ENCODE measurements around the gene SMPD2. TPM values are rescaled to one million over a fixed set of nuclear protein-coding genes. Genes with fewer than 3 reads are reported as not detected.

Gene SMPD2
- total RNA-seq, 2 donors from 2014 or later: 4.8 to 5.7 TPM

DNA sequence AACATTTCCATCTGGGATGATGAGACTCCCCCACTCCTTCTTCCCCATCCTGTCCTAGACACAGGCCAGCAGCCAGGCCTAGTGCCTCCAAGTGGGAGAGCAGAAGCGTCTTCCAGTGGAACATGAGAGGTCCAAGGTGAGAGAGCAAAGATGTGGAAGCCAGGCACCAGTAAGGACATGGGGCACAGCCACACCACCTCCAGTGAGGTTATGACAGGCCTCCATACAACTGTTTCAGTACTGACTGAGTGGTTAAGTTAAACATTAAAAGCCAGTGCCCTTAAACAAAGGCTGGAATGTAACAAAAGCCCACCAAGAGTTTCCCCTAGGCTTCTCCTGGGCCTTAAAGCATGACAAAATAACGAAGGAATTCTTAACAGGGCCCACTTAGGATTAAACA lies 37.2 kb downstream of the SMPD2 start:
- intact Hi-C loops (cut with DNase I): no loop called here
- ATAC-seq: no peak
- DNase-seq: no peak

DNA sequence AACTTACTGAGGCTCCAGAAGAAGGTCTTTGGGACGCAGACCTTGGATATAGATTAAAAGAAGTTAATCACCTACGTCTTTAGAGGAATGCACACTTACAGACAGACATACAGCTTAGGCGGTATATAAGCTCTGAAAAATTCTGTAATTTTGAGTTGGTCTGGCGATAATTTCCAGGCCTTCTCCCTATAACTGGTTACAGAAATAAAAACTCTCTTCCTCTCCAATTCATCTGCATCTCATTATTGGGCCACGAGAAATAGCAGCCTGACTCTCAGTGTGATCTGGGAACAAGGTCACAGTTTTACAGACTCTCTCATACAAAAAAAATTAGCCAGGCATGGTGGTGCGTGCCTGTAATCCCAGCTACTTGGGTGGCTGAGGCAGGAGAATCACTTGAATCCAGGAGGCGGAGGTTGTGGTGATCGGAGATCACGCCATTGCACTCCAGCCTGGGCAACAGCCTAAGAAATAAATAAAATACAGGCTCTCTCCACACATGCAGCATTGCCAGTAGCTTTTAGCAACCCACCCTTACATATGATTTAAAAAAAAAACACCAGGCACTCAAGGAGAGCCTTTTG lies 37.8 kb downstream of the SMPD2 start:
- no peak for DNase-seq
- intact Hi-C loops (cut with DNase I): no loop called here
- ATAC-seq: no peak

DNA sequence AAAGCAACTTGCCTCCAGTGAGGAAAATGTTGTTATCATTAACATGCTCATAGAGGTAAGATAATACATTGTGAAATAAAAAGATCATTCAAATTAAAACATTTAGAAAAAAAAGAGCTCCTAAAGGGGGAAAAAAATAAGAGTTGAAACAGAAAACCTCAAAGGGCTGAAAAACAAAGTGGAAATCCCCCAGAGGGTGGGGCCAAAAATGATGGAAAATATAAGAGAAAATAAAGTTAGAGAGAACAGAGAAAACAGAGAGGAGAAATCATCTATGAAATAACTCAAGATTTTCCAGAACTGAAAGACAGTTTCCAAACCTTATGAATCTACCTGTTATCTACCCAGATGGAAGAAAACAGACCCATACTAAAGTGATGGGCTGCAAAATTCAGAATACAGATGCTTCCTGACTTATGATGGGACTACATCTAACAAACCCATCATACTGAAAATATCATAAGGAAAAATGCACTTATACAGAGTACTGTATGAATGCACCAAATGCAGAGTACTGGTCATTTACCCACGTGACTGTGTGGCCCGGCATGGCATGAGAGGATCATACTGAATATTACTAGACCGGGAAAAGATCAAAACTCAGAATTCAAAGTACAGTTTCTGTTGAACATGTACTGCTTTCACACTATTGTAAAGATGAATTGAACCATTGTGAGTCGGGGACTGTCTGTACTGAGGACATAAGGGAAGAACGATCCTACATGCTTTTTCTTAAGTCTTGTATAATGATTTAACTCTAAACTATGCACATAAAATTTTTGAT lies 38.5 kb downstream of the SMPD2 start:
- no peak for ATAC-seq
- no peak for DNase-seq
- intact Hi-C loops (cut with DNase I): no loop called here

DNA sequence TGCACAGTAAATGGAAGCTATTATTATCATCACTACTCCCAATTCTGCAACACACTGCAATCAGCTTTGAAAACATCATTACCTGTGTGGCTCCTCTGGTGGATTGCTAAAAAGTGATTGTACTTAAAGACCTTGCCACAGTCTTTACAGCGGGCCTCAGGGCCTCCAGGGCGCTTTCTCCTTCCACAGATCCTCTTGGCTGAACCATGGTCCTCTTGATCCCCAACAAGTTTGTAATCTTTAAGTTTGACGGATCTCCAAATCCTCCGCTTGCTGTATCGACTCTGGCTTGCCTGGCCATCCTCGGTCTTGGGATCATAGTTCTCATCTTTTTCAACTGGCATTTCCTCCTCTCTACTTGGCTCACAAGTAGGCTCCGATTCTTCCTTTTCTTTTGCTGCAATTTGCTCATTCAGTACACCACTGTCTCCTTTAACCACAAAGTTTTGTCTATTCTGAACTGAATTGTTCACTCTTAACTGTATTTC lies 40.5 kb downstream of the SMPD2 start:
- ATAC-seq (no peak), DNase-seq (no peak)
- intact Hi-C loops (cut with DNase I): no loop called here

DNA sequence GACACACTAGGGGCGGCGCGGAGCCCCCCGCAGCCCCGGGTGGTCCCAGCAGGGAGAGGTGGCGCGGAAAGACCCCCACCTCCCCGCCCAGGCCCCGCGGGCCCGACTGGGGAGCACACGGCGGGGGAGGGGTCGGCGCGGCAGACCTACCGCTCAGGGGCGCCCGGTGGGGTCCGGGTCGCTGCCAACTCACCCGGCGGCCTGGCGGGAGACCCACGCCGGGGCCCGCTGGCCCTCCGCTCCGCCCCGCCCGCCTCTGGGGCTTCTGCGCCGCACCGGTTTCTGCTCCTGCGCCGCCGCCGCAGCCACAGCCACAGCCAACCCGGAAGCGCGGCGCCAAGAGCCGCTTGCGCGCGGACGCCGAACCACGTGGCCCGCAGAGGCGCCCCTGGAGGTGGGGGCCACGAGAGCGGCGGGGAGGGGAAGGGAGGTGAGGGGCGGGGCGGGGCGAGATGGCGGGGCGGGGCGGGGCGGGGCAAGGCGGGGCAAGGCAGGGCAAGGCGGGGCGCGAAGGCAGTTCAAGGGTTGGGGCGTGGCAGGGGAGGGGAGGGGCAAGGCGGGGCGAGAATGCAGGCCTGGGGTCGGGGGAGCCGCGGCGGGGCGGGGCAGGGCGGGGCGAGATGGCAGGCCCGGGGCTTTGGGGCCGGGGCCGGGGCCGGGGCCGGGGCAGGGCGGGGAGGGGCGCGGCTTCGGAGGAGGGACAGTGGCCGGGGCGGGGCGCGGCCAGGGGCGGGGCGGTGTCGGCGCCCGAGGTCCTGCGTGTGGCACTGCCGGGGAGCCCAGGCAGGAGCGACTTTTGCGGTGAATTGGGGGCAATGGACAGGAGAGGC lies 42.6 kb downstream of the SMPD2 start, which contains the start of gene ZBTB24:
ZBTB24 (minus strand) TSS at position 315 of the 830 bp plus-strand sequence. CDS start 1,193 bp downstream, outside the sequence.
- ATAC-seq (peak; percentile 97 to 98), DNase-seq (peak; percentile 93)
- intact Hi-C loops (cut with DNase I): no loop called here

DNA sequence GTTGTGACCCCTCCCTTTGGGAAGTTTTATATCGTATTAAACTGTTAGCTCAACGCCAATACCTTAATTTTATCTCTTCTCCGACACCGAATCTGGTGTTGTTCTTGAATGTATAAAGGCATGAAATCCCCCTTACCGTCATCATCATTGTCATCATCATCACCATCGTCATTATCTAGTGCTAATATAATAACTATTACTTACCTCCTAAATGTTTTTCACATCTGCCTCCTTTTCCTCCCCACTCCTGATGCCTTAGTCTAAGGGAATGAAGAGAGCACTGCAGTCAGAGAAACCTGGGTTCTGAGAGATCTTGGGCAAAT lies 43.2 kb downstream of the SMPD2 start:
- intact Hi-C loops (cut with DNase I): no loop called here

DNA sequence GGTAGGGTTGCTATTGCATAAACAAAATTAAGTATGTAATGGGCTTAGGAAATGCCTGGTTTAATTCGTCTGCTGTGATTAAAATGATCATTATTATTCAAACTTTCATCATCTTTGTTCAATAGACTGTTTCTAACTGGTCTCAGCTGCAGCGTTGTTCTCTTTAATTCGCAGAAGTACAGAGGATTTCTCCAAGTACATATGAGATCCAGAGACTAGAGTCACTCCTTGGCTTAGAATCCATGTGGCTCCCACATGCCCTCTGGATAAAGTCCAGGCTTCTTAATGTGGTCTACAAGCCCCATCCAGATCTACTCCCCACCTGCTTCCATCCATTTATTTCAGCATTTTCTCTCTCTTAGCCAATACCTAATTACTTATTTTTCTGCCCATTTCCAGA lies 43.6 kb downstream of the SMPD2 start:
- intact Hi-C loops (cut with DNase I): no loop called here
- ATAC-seq: no peak
- no peak for DNase-seq

More for the DNA sequence above, 43.2 kb downstream of the SMPD2 start:
- DNase-seq: no peak
- no peak for ATAC-seq

DNA sequence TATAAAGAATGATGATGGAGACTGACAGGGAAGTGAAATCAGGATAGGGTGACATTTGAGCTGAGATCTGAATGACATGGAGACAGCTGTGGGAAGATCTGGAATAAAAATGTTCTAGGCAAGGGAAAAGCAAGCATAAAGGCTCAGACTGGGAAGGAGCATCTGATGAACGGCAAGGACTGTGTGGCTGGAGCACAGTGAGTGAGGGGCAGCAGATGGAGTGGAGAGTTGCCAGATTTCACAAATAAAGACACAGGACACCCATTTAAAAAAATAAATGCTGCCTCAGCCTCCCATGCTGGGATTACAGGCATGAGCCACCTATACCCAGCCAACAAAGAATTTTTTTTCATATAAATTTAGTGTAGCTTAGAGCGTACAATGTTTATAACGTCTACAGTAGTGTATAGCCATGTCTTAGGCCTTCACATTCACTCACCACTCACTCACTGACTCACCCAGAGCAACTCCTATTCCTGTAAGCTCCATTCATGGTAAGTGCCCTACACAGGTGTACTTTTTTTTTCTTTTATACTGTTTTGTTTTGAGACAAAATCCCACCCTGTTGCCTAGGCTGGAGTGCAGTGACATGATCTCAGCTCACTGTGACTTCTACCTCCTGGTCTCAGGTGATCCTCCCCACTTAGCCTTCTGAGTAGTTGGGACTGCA lies 44.9 kb downstream of the SMPD2 start:
- ATAC-seq (no peak), DNase-seq (no peak)
- intact Hi-C loops (cut with DNase I): no loop called here

DNA sequence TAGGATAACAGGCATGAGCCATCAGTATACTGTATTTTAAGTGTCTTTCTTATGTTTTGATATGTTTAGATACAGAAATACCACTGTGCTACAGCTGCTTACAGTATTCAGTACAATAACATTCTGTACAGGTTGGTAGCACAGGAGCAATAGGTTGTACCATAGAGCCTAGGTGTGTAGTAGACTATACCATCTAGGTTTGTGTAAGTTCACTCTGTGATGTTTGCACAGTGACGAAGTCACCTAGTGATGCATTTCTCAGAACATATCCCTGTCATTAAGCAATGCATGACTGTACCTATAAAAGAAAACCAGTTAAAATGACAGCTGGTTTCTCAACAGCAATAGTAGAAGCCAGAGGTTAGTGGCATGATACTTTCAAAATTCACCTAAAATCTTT lies 45.5 kb downstream of the SMPD2 start:
- intact Hi-C loops (cut with DNase I): no loop called here
- no peak for ATAC-seq
- DNase-seq: no peak

DNA sequence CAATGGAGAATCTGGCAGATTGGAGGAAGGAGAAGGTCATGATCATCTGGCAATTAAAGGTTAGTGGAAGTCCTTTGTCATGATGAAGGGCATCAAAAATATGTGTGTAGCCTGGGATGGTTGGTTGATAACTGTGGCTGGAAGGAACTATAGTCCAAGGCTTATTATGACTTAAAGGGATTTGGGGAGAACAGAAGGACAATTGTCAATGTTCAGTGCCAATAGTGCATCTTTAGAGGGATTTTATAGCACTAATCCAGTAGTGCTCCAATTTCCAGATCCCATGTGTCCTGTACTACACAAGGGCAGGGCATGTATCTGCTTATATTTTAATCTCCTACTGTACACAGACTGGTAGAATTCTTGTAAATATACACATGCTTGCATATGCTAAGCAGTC lies 47.5 kb downstream of the SMPD2 start:
- intact Hi-C loops (cut with DNase I): no loop called here
- ATAC-seq (no peak), DNase-seq (no peak)

DNA sequence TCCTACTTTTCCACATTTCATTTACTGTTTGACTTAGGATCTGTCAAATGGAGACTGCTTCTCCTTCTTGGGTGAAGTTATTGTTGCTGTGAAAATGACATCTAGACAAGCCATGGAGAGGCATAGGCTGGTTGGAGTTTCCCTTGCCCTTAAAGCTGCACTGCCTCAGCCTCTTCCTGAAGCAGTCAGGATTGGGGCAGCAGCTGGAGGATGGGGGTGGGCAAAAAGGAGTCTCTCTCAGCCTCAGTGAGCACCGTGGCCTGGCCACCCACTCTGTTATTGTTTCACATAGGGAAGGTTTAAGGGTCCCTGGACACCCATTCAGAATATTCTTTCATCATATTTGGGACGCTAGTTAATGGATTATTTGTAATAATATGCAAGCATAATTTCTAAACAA lies 50.2 kb downstream of the SMPD2 start:
- intact Hi-C loops (cut with DNase I): no loop called here
- DNase-seq (no peak), ATAC-seq (no peak)

DNA sequence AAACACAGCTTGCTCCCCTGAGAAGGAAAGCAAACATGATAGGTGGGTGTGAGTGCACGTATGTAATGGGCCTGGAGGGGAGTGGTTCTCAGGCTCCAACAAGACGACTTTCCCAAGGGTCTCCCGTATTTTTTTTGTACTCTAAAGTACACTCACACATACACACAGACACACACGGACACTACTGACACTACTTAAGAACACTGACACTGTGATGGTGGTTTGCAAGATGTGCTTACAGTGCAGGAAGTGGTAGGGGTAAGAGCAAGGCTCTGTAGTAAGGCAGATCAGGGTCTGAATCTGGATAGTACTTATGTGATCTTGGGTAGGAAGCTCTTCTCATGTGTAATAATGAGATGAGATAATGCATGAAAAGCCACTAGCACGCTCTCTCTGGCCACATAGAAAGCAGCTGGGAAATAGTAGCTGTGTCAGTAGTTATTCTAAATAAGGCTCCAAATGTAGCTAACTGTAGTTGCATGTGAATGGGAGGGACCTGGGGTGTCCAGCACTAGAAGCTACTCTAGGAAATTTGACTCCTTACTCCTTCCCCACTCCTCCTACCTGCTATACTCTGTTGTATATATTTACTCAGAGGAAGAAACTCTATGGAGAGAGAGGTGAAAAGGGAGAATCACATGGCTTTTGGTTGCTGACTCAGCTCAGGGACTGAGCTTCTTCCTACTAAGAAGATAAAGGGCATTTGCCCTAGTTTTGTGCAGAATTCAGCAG lies 50.8 kb downstream of the SMPD2 start:
- peak in 1 of 2 donors; percentile 32 for ATAC-seq
- intact Hi-C loops (cut with DNase I): no loop called here
- no peak for DNase-seq

Other genes with a start within 250 kb of the SMPD2 start
- gene CD164, start 58.3 kb upstream of the SMPD2 start, total RNA-seq: 100 to 1,000 TPM; 132 to 170 TPM
- 1 to 10 TPM; 3.0 to 3.5 TPM for gene PPIL6, start 96 bp upstream of the SMPD2 start, total RNA-seq
- 1 to 10 TPM; 9.8 to 9.9 TPM for gene MICAL1, start 15.0 kb downstream of the SMPD2 start, total RNA-seq
- 1 to 10 TPM; 3.3 to 3.9 TPM for gene ZBTB24, start 42.5 kb downstream of the SMPD2 start, total RNA-seq

All from left cardiac atrium (tissue), 4 donors.